HL-60 (cell line): ENCODE results near the gene RSPO1.

Experiments used
- DNase-seq, 2 experiments: peaks; one replicate each; pipeline ENCODE4 v3.0.0-alpha.2; 2010 to 2020; ENCODE audit warnings: low read depth in 1 of 2, low spot score in 1 of 2
- H3K27ac ChIP-seq: fragments of 250-450 bp; sonication (Bioruptor Pico); replicated peaks from 2 replicates; pipeline ENCODE4 v1.5.1; 2020; ENCODE audit warnings: mild to moderate bottlenecking, moderate library complexity
- H3K27me3 ChIP-seq: fragments of 250-450 bp; sonication (Bioruptor Pico); 2 replicates; pipeline ENCODE4 v1.5.1; 2021; ENCODE audit warnings: mild to moderate bottlenecking, moderate library complexity; ENCODE audit not compliant: insufficient read depth, poor library complexity, severe bottlenecking
- H3K4me3 ChIP-seq: replicated peaks from 2 replicates; pipeline ENCODE4 v1.5.1; 2011; ENCODE audit warnings: mild to moderate bottlenecking, control low read depth, low read length; ENCODE audit not compliant: insufficient read depth
- CTCF ChIP-seq: IDR thresholded peaks from one replicate; pipeline ENCODE4 v1.5.1; 2011; ENCODE audit warnings: low read length, control low read depth, inconsistent platforms; ENCODE audit not compliant: insufficient read depth
- GABPA ChIP-seq: IDR thresholded peaks from 2 replicates; pipeline ENCODE4 v1.6.1; 2012; ENCODE audit warnings: low read depth
- POLR2AphosphoS5 ChIP-seq: IDR thresholded peaks from 2 replicates; pipeline ENCODE4 v1.6.1; 2012; ENCODE audit warnings: low read depth
- REST ChIP-seq: IDR thresholded peaks from 2 replicates; pipeline ENCODE4 v1.6.1; 2012; ENCODE audit warnings: low read depth; ENCODE audit not compliant: insufficient replicate concordance
- SPI1 ChIP-seq: IDR thresholded peaks from 2 replicates; pipeline ENCODE4 v1.6.1; 2012; ENCODE audit warnings: low read depth, mild to moderate bottlenecking, borderline replicate concordance

Gene RSPO1

GRCh38 chr1:37663426-37664000, 28.8 kb upstream of the RSPO1 start:
- TF ChIP-seq POLR2AphosphoS5, result no peak
- no peak for TF ChIP-seq SPI1
- TF ChIP-seq CTCF, result no peak
- no peak for TF ChIP-seq GABPA
- TF ChIP-seq REST, result no peak
- Histone ChIP-seq H3K4me3 (no peak overlapping the region), H3K27me3 (peaks cover 3% of the 10 kb centered on the region), H3K27ac (no peak overlapping the region)
- no peak for DNase-seq

- TF ChIP-seq GABPA (no peak), REST (no peak), SPI1 (no peak), CTCF (no peak), POLR2AphosphoS5 (no peak)
- Histone ChIP-seq H3K4me3 (no peak overlapping the region), H3K27ac (no peak overlapping the region), H3K27me3 (no peaks in the 10 kb centered on the region)
- no peak for DNase-seq
These were observed 27.5 kb upstream of the RSPO1 start for GRCh38 chr1:37662031-37662755.

GRCh38 chr1:37661401-37661800, 26.7 kb upstream of the RSPO1 start:
- no peak overlapping the region for H3K4me3 ChIP-seq
- TF ChIP-seq CTCF (no peak), GABPA (no peak), SPI1 (no peak), REST (no peak), POLR2AphosphoS5 (no peak)
- DNase-seq, result no peak
- no peaks in the 10 kb centered on the region for H3K27me3 ChIP-seq
- H3K27ac ChIP-seq, result no peak overlapping the region
